ENCODE results near the gene STAG3.
"Not testable (repeated sequence)": the region's sequence is repeated elsewhere in the genome, so short reads cannot be mapped to it uniquely, and the experiment has no call there.

Gene STAG3

DNA sequence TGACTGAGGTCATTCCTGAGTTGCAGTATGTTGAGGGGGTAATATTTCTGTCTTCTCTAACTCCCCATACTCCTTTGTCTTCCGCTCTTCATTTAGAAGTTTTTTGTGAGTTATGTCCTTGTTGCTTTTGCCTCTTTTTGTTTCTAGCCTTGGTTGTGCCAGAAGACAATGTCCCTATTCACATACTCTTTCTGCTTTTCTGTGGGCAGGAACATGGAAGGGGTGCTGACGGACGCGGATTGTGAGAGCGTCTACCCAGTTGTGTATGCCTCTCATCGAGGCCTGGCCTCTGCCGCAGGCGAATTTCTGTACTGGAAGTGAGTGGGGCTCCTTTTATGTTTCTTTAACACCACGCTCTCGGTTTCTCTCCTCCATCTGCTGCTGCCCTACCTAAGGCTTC, 20.5 kb downstream of the STAG3 start:
- no peak for TF ChIP-seq ZNF274 (IDR thresholded peaks at IDR 0.05; ENCODE audit: low read depth, low read length)
- no peak overlapping the region for H3K4me3 ChIP-seq (ENCODE audit: low read length)

DNA sequence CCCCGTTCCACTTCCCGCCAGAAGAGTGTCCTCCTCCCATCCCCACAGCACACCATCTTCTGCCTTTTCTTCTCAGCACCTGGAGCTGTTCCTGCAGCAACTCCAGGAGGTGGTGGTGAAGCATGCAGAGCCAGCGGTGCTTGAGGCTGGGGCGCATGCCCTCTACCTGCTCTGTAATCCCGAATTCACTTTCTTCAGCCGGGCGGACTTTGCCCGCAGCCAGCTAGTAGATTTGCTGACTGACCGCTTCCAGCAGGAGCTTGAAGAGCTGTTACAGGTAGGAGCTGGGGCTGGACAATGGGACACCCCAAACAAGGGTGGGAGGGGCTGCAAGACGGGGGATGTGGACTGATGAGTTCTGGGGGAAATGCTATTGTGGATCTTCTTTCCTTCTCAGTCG, 23.0 kb downstream of the STAG3 start:
- no peak for TF ChIP-seq ZNF274 (IDR thresholded peaks at IDR 0.05; ENCODE audit: low read depth, low read length)
- H3K4me3 ChIP-seq (ENCODE audit: low read length), result no peak overlapping the region

DNA sequence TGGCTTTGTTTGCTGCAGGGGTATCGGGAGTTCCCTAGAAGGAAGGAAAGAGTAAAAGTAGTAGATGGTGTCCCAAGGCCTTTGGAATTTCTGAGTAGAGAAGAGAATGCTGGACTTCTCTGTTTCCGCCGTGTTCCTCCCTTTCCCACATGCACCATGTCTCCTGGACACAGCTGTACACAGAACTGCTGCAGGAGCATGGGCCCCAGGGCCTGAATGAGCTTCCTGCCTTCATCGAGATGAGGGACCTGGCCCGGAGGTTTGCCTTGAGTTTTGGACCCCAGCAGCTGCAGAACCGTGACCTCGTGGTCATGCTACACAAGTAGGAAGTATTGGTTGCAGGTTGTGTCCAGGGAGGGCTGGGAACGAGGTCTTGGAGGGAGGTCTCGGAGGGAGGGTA, 26.7 kb downstream of the STAG3 start:
- no peak overlapping the region for H3K4me3 ChIP-seq (ENCODE audit: low read length)
- TF ChIP-seq ZNF274 (IDR thresholded peaks at IDR 0.05; ENCODE audit: low read depth, low read length), result no peak

DNA sequence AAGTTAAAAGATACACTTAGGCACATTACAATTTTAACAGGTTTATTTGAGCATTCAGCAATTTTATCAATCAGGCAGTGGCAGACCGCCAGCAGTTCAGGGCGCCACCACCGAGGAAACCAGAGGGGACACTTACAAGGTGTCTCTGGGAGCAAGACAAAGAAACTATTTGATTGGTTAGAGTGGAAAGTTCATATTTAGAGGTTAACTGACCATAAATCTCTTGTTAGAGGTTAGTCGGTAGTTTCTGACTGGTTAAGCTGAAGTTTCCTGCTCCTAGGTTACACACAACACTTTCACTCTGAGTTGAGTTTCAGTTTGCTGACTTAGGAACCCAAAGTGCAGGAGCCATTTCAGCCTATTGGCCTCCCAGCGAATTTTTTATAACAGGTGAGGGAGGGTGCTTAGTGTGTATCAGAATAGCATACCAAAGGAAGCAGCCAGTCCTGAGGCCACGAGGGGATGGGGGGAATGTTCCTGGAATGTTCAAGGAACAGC, 31.2 kb downstream of the STAG3 start:
- TF ChIP-seq ZNF274 (IDR thresholded peaks at IDR 0.05; ENCODE audit: low read depth, low read length), result no peak
- H3K4me3 ChIP-seq (ENCODE audit: low read length), result peak overlapping the region; percentile 21; the same call in 1 of the 2 replicates

DNA sequence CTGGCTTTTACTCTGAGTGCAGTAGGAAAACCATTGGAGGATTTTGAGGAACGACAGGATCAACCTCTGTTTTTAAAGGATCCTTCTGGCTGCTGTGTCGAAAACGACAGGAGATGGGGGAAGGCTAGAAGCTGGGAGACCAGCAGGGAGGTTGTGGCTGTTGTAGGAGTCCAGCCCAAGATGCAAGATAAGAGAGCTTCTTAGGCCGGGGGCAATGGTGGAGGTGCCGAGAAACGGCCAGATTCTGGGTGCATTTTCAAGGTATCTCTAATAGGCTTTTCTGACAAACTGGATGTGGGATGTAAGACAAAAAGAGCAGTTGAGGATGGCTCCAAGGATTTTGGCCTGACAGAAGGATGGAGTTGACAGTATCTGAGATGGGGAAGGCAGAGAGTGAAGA, 31.8 kb downstream of the STAG3 start:
- peak overlapping the region; percentile 21; the same call in 1 of the 2 replicates for H3K4me3 ChIP-seq (ENCODE audit: low read length)
- TF ChIP-seq ZNF274 (IDR thresholded peaks at IDR 0.05; ENCODE audit: low read depth, low read length), result no peak

DNA sequence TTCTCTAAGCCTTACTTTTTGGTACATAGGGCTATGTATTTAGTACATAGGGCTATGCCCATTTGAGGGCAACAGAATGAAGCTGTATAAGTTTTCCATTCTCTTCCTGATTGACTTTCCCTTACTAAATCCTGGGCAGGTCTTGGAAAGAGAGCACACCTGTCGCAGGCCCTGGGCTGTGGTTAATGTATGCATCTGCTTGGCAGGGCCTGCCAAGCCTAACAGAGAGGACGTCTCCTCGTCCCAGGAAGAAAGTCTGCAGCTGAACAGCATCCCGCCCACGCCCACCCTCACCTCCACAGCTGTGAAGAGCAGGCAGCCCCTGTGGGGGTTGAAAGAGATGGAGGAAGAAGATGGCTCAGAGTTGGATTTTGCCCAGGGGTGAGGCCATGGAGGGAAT, 33.1 kb downstream of the STAG3 start:
- peak overlapping the region; percentile 49; the same call in 1 of the 2 replicates for H3K4me3 ChIP-seq (ENCODE audit: low read length)
- no peak for TF ChIP-seq ZNF274 (IDR thresholded peaks at IDR 0.05; ENCODE audit: low read depth, low read length)

DNA sequence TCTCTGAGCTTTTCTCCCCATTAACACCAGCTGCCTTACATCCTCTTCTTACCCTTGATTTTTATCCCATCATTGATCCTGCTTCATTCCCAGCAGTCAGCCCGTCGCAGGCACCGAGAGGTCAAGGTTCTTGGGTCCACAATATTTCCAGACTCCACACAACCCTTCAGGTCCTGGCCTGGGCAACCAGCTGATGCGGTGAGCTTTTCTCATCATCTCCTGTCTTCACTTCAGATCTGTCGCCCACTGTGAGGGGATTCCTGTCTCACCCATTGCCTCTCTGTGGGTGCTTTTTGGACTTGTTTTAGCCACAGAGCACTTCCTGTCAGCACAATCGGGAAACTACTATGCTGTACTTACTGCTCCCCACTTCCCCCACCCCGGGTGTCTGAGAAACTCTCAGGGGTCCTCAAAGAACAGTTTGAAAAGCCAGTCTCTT, 33.6 kb downstream of the STAG3 start:
- H3K4me3 ChIP-seq (ENCODE audit: low read length), result peak overlapping the region; percentile 49; the same call in 1 of the 2 replicates

DNA sequence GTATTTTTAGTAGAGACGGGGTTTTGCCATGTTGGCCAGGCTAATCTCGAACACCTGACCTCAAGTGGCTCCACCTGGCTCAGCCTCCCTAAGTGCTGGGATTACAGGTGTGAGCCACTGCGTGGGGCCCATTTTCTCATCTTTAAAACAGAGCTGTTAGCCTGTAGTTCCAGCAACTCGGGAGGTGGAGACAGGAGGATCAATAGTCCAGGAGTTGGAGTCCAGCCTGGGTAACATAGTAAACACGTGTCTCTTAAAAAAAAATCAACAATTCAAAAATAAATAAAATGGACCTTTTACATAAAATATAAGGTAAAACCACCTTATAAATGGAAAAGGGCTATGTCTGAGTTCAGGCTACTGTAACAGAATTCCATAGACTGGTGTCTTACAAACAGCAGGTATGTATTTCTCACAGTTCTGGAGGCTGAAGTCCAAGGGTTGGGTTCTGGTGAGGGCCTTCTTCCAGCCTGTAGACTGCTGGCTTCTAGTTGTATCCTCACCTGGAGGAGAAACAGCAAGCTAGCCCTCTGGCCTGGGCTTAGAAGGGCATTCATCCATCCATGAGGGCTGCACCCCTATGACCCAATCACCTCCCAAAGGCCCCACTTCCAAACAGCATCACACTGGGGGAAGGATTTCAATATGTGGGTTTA, 35.0 kb downstream of the STAG3 start:
- H3K4me3 ChIP-seq (ENCODE audit: low read length), result no peak overlapping the region; the same call in 1 of the 2 replicates
- TF ChIP-seq ZNF274 (IDR thresholded peaks at IDR 0.05; ENCODE audit: low read depth, low read length), result no peak

More for the DNA sequence above, 33.6 kb downstream of the STAG3 start:
- TF ChIP-seq ZNF274 (IDR thresholded peaks at IDR 0.05; ENCODE audit: low read depth, low read length), result no peak

DNA sequence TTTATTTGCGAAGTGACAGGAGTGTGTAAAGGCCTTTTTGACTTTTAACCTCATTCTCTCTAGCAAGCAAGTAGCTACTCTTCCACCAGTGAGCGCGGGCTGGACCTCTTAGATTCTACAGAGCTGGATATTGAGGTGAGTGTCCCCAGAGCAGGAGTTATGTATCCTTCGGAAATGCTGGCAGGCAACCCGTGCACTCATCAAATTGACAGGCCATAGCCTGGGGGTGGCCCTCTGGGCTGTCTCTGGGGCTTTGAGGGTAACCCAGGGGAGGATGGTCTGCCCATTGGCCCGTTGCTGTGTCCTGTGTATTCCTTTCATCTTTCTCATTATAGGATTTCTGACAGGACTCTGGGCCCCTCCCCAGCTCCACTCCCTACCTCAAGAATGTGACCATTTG, 36.0 kb downstream of the STAG3 start:
- H3K4me3 ChIP-seq (ENCODE audit: low read length), result no peak overlapping the region
- TF ChIP-seq ZNF274 (IDR thresholded peaks at IDR 0.05; ENCODE audit: low read depth, low read length), result no peak

DNA sequence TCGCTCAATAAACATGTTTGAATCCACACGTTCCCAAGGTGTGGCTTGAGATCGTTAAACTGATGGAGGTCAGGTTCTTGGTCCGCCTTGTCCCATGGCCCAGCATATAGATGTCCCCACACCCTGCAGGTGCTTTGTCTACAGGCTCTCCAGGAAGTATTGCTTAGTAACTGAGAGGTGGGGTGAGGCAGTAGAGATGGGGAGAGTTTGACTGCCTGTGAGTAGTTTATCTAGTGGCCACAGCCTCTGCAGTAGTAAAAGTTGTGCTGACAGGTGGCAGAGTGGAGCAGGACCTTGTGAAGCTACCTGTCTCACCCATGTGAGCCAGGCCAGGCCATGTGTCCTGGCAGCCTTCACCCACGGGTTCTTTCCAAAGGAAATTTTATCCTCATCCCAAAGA, 36.6 kb downstream of the STAG3 start:
- not testable (repeated sequence) for H3K4me3 ChIP-seq (ENCODE audit: low read length)

DNA sequence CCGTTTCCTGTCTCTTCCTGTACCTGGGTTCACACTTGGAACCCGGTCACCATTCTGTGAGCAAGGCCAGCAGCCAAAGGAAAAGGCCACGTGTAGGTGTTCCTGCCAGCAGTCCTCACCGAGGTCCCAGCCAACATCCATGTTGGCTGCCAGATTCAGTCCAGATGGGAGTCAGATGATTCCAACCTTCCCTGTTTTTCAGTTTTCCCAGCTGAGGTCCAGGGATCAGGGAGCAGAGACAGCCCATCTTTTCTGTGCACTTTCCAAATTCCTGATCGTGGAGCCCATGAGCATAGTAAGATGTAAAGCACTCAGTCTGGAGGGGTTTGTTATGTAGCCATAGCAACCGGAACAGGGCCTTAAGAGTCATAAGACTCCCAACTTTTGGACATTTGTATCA, 38.2 kb downstream of the STAG3 start:
- TF ChIP-seq ZNF274 (IDR thresholded peaks at IDR 0.05; ENCODE audit: low read depth, low read length), result no peak

DNA sequence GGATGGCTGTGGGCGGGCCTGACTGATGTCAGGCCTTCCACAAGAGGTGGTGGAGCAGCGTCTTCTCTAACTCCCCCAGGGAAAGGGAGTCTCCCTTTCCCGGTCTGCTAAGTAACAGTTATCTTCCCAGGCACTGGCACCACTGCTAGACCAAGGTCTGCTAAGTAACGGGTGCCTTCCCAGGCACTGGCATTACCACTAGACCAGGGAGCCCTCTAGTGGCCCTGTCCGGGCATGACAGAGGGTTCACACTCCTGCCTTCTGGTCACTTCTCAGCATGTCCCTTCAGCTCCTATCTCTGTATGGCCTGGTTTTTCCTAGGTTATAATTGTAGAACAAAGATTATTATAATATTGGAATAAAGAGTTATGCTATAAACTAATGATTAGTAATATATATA, 40.2 kb downstream of the STAG3 start:
- H3K4me3 ChIP-seq (ENCODE audit: low read length), result not testable (repeated sequence)

More for the DNA sequence above, 38.2 kb downstream of the STAG3 start:
- no peak overlapping the region for H3K4me3 ChIP-seq (ENCODE audit: low read length)

DNA sequence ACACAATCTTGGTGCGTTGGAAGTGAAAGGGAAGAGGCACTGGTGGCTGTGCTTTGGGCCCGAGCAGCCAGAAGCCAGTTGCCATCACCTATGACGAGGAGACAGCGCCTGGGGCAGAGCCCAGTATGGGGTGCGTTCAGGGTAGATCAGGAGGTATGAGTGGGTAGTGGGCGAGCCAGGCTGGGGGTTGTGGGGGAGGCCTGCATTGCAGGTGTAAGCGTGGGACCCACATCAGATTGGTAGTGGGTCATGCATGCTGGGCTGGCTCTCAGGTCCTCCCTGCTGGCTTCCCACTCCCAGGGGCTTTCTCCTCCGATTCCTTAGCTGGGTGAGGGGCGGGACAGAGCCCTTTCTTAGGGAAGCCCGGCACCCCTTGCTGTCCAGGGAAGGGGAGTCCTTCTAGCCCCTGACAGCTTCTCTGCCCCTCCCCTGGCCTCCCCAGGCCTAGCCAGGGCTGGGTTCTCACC, 41.6 kb downstream of the STAG3 start:
- no peak overlapping the region; the same call in 1 of the 2 replicates for H3K4me3 ChIP-seq (ENCODE audit: low read length)
- TF ChIP-seq ZNF274 (IDR thresholded peaks at IDR 0.05; ENCODE audit: low read depth, low read length), result no peak

DNA sequence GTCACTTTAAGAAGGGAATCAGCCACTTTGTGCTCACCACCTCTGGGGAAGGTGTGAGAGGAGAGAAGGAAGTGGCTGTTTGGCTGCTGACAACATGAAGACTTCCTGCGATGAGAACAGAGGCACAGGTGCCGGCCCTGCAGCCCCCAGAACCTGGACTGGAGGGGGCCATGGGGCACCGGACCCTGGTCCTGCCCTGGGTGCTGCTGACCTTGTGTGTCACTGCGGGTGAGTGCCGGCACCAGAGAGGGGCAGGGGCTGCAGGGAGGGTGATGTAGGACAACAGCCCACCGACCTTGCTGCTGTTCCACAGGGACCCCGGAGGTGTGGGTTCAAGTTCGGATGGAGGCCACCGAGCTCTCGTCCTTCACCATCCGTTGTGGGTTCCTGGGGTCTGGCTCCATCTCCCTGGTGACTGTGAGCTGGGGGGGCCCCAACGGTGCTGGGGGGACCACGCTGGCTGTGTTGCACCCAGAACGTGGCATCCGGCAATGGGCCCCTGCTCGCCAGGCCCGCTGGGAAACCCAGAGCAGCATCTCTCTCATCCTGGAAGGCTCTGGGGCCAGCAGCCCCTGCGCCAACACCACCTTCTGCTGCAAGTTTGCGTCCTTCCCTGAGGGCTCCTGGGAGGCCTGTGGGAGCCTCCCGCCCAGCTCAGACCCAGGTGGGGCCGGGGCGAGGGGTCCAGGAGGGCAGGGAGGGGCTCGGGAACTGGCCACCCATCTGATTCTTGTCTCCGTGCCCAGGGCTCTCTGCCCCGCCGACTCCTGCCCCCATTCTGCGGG, 42.3 kb downstream of the STAG3 start, which contains the start of gene PVRIG:
PVRIG (plus strand) TSS at position 149 of the 785 bp plus-strand sequence; CDS start at position 171, 22 bp downstream.
- peak within 1 kb of the TSS; percentile 58; the same call in 1 of the 2 replicates for H3K4me3 ChIP-seq (ENCODE audit: low read length)
